SK-N-SH treated with all-trans-retinoic acid at 6 μM for 48 hours (cell line): ENCODE results near the gene TAP1.
"Not testable (repeated sequence)": the region's sequence is repeated elsewhere in the genome, so short reads cannot be mapped to it uniquely, and the experiment has no call there.

Experiments
- ATAC-seq: fragments of 200-7000 bp; cut with Tn5 transposase; 3 replicates; pipeline ENCODE4 v1.9.1; 2020; ENCODE audit warnings: mild to moderate bottlenecking, moderate library complexity
- ARNTL ChIP-seq: fragments of 450-650 bp; formaldehyde crosslinking; IDR thresholded peaks from 2 replicates; pipeline ENCODE4 v1.5.0; 2020; ENCODE audit warnings: low read depth, mild to moderate bottlenecking, moderate library complexity, borderline replicate concordance
- BACH2 ChIP-seq: fragments of 250-450 bp; sonication (Bioruptor Pico); IDR thresholded peaks from 2 replicates; pipeline ENCODE4 v1.9.0; 2021; ENCODE audit warnings: mild to moderate bottlenecking, borderline replicate concordance
- CSDC2 ChIP-seq: fragments of 250-450 bp; sonication (Bioruptor Pico); IDR thresholded peaks from 2 replicates; pipeline ENCODE4 v1.5.0; 2020; ENCODE audit warnings: mild to moderate bottlenecking, moderate library complexity
- ESRRG ChIP-seq: fragments of 250-450 bp; sonication (Bioruptor Pico); IDR thresholded peaks from 2 replicates; pipeline ENCODE4 v1.6.1; 2021; ENCODE audit warnings: mild to moderate bottlenecking
- ISL1 ChIP-seq: fragments of 250-450 bp; sonication (Bioruptor Pico); IDR thresholded peaks from 2 replicates; pipeline ENCODE4 v2.1.2; 2022; ENCODE audit warnings: mild to moderate bottlenecking, moderate library complexity
- OSR1 ChIP-seq: fragments of 250-450 bp; sonication (Bioruptor Pico); IDR thresholded peaks from 2 replicates; pipeline ENCODE4 v1.8.0; 2022; ENCODE audit warnings: moderate library complexity, mild to moderate bottlenecking, inconsistent platforms
- PATZ1 ChIP-seq: fragments of 250-450 bp; sonication (Bioruptor Pico); IDR thresholded peaks from 2 replicates; pipeline ENCODE4 v1.8.0; 2020; ENCODE audit warnings: mild to moderate bottlenecking, moderate library complexity, borderline replicate concordance
- POU6F1 ChIP-seq: fragments of 250-450 bp; sonication (Bioruptor Pico); IDR thresholded peaks from 2 replicates; pipeline ENCODE4 v1.8.0; 2021; ENCODE audit warnings: low read depth, mild to moderate bottlenecking, moderate library complexity, borderline replicate concordance
- PPARA ChIP-seq: fragments of 250-450 bp; sonication (Bioruptor Pico); IDR thresholded peaks from 2 replicates; pipeline ENCODE4 v1.5.0; 2020; ENCODE audit warnings: mild to moderate bottlenecking, borderline replicate concordance
- RARB ChIP-seq: fragments of 250-450 bp; sonication (Bioruptor Pico); IDR thresholded peaks from 2 replicates; pipeline ENCODE4 v1.8.0; 2021; ENCODE audit warnings: mild to moderate bottlenecking, moderate library complexity
- SNAI2 ChIP-seq: fragments of 250-450 bp; sonication (Bioruptor Pico); IDR thresholded peaks from 2 replicates; pipeline ENCODE4 v1.5.0; 2020; ENCODE audit warnings: mild to moderate bottlenecking, moderate library complexity
- TCF4 ChIP-seq: fragments of 250-450 bp; sonication (Bioruptor Pico); IDR thresholded peaks from 2 replicates; pipeline ENCODE4 v1.8.0; 2021; ENCODE audit warnings: mild to moderate bottlenecking, moderate library complexity, borderline replicate concordance
- TOX ChIP-seq: fragments of 250-450 bp; sonication (Bioruptor Pico); IDR thresholded peaks from 2 replicates; pipeline ENCODE4 v1.8.0; 2021; ENCODE audit warnings: mild to moderate bottlenecking, moderate library complexity, borderline replicate concordance
- ZC3H10 ChIP-seq: fragments of 250-450 bp; sonication (Bioruptor Pico); IDR thresholded peaks from 2 replicates; pipeline ENCODE4 v1.5.1; 2021; ENCODE audit warnings: mild to moderate bottlenecking, moderate library complexity
- ZFP3 ChIP-seq: fragments of 250-450 bp; sonication (Bioruptor Pico); IDR thresholded peaks from 2 replicates; pipeline ENCODE4 v1.5.0; 2020; ENCODE audit warnings: mild to moderate bottlenecking, moderate library complexity
- ZFP30 ChIP-seq: fragments of 450-650 bp; formaldehyde crosslinking; IDR thresholded peaks from 2 replicates; pipeline ENCODE4 v1.5.0; 2022; ENCODE audit warnings: mild to moderate bottlenecking, moderate library complexity
- ZNF565 ChIP-seq: fragments of 450-650 bp; formaldehyde crosslinking; conservative IDR thresholded peaks from 2 replicates; pipeline ENCODE4 v1.5.0; 2020; ENCODE audit warnings: low read depth, mild to moderate bottlenecking, moderate library complexity
- ZNF70 ChIP-seq: fragments of 450-650 bp; formaldehyde crosslinking; IDR thresholded peaks from 2 replicates; pipeline ENCODE4 v1.5.0; 2020; ENCODE audit warnings: mild to moderate bottlenecking, moderate library complexity
- ZNF8 ChIP-seq: fragments of 450-650 bp; formaldehyde crosslinking; IDR thresholded peaks from 2 replicates; pipeline ENCODE4 v1.5.0; 2020; ENCODE audit warnings: mild to moderate bottlenecking, moderate library complexity
- TF ChIP-seq, protein P1 (sequence below): fragments of 250-450 bp; sonication (Bioruptor Pico); IDR thresholded peaks from 2 replicates; pipeline ENCODE4 v1.5.1; 2020; ENCODE audit warnings: low read depth, mild to moderate bottlenecking, moderate library complexity
- TF ChIP-seq, protein P2 (sequence below): fragments of 250-450 bp; sonication (Bioruptor Pico); IDR thresholded peaks from 2 replicates; pipeline ENCODE4 v1.5.1; 2021; ENCODE audit warnings: mild to moderate bottlenecking, moderate library complexity

TAP1 gene

DNA sequence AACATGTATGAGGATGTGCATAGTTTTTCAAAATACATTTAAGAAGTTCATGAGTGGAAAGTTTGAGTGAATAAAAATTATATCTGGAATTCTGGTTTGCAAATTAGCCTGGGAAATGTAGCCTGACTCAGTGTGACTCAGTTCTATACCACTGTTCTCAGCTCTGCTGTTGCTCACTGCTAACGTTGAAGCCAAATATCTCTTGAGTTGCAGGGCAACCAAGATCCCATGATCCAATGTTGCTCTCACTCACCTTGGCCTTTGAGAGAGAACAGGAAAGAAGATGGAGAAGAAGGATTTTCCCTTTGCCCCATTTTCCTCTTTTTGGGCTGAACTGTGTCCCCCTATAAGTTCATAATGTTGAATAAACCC lies 29.4 kb upstream of the TAP1 start:
- no peak for ATAC-seq
- no peak for TF ChIP-seq TCF4 (CRISPR knock-in tag)
- TF ChIP-seq ZC3H10: no peak
- no peak for TF ChIP-seq OSR1 (CRISPR knock-in tag)
- no peak for TF ChIP-seq BACH2 (CRISPR knock-in tag)
- no peak for TF ChIP-seq ZNF565
- no peak for TF ChIP-seq ZFP3
- no peak for TF ChIP-seq ARNTL (CRISPR knock-in tag)
- TF ChIP-seq, protein P1, sequence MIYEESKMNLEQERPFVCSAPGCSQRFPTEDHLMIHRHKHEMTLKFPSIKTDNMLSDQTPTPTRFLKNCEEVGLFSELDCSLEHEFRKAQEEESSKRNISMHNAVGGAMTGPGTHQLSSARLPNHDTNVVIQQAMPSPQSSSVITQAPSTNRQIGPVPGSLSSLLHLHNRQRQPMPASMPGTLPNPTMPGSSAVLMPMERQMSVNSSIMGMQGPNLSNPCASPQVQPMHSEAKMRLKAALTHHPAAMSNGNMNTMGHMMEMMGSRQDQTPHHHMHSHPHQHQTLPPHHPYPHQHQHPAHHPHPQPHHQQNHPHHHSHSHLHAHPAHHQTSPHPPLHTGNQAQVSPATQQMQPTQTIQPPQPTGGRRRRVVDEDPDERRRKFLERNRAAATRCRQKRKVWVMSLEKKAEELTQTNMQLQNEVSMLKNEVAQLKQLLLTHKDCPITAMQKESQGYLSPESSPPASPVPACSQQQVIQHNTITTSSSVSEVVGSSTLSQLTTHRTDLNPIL (CRISPR knock-in tag): no peak
- no peak for TF ChIP-seq TOX (CRISPR knock-in tag)
- no peak for TF ChIP-seq ZNF8 (CRISPR knock-in tag)
- no peak for TF ChIP-seq POU6F1 (CRISPR knock-in tag)
- TF ChIP-seq PATZ1 (CRISPR knock-in tag): no peak
- TF ChIP-seq ZFP30 (CRISPR knock-in tag): no peak
- no peak for TF ChIP-seq CSDC2 (CRISPR knock-in tag)

DNA sequence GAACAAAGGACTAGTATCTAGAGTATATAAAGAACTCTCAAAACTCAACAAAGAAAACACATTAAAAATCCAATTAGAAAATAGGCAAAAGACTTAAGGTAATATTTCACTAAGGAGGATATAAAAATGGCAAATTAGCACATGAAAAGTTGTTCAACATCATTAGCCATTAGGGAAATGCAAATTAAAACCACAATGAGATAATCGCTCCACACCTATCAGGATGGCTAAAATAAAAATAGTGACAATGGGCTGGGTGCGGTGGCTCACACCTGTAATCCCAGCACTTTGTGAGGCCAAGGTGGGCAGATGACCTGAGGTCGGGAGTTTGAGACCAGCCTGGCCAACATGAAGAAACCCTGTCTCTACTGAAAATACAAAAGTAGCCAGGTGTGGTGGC lies 27.5 kb upstream of the TAP1 start:
- not testable (repeated sequence) for ATAC-seq

DNA sequence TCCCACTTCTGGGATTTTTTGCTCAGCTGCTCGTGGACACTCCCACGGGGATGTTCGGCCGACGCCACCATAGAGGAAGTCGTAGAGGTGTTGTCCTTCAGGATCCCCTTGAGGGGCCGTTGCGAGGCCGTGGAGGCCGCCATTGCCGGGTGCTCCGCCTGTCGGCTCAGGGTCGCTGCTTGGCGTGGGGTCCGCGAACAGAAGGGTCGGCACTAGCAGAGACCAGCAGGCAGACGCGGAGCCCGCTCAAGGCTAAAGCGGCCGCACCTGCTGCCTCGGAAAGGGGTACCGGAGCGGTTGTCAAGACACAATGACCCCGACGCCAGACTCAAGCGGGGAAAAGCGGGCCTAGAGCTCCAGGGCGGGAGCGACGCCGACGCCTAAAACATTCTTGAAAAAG lies 26.2 kb upstream of the TAP1 start:
- ATAC-seq: no peak
- TF ChIP-seq ESRRG (CRISPR knock-in tag): no peak
- no peak for TF ChIP-seq ZC3H10
- TF ChIP-seq TOX (CRISPR knock-in tag): no peak
- TF ChIP-seq ZFP3: no peak
- TF ChIP-seq ZNF565: no peak
- TF ChIP-seq ISL1 (CRISPR knock-in tag): no peak
- no peak for TF ChIP-seq CSDC2 (CRISPR knock-in tag)
- no peak for TF ChIP-seq ZNF70 (CRISPR knock-in tag)
- TF ChIP-seq, all 23 proteins: peak for 0

DNA sequence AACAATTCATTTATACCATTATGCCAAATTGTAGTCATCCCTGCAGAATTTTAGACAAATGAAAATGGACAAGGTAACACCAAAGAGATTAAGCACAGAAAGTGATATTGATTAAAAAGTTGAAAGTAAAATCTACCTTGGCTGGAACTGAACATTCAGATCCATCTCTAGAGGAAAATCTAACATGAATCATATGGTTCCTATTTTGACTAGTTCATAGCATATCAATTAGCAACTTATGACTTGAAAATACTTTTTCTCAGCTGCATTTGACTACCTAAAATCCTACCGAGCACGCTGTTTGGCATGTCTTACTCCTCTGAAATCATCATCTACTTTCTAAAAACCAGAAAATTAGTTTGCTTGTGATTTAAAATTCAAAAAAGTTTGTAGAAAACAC lies 23.1 kb upstream of the TAP1 start:
- no peak for ATAC-seq
- TF ChIP-seq POU6F1 (CRISPR knock-in tag) (no peak), BACH2 (CRISPR knock-in tag) (no peak), ZFP30 (CRISPR knock-in tag) (no peak), ZFP3 (no peak), TOX (CRISPR knock-in tag) (no peak), OSR1 (CRISPR knock-in tag) (no peak)

GRCh38 chr6:32873947-32874346 lies 20.4 kb upstream of the TAP1 start:
- not testable (repeated sequence) for ATAC-seq

DNA sequence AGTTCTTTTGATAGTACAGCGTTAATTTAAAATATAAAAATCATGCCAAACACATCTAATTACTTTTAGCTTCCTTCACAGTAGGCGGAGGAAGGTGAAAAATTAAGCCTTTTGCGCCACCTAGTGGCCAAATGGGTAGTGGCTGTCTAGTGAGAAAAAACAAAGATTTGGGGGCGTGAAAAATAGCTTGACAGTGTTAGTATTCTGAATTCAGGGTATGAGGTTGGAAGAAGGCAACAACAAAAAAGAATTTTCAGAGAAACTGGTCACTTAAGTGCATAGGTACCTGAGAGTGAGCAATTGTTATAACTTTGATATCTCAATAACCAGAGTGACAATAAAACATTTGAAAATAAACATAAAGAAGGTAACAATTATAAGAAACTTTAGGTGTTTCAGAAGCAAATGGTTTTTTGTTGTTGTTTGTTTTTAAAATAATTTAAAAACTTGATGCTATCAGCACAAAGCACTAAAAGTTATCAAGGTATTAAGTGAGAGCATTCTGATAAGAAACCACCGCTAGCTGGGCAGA lies 14.8 kb upstream of the TAP1 start:
- peak; percentile 89 for ATAC-seq
- TF ChIP-seq OSR1 (CRISPR knock-in tag) (no peak), PPARA (CRISPR knock-in tag) (no peak), RARB (CRISPR knock-in tag) (no peak), SNAI2 (CRISPR knock-in tag) (no peak), ZNF8 (CRISPR knock-in tag) (no peak), ARNTL (CRISPR knock-in tag) (no peak), ZNF70 (CRISPR knock-in tag) (no peak), TCF4 (CRISPR knock-in tag) (no peak), ZC3H10 (no peak), TOX (CRISPR knock-in tag) (no peak), ESRRG (CRISPR knock-in tag) (no peak)
- TF ChIP-seq, protein P1 (CRISPR knock-in tag): no peak
- TF ChIP-seq, protein P2, sequence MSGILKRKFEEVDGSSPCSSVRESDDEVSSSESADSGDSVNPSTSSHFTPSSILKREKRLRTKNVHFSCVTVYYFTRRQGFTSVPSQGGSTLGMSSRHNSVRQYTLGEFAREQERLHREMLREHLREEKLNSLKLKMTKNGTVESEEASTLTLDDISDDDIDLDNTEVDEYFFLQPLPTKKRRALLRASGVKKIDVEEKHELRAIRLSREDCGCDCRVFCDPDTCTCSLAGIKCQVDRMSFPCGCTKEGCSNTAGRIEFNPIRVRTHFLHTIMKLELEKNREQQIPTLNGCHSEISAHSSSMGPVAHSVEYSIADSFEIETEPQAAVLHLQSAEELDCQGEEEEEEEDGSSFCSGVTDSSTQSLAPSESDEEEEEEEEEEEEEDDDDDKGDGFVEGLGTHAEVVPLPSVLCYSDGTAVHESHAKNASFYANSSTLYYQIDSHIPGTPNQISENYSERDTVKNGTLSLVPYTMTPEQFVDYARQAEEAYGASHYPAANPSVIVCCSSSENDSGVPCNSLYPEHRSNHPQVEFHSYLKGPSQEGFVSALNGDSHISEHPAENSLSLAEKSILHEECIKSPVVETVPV (CRISPR knock-in tag): no peak
